Neural progenitor cell (in vitro differentiated cells): ENCODE results near the gene DDAH2. TPM values are rescaled to one million over a fixed set of nuclear protein-coding genes. Genes with fewer than 3 reads are reported as not detected.

Experiments
- DNase-seq: peaks from one replicate; pipeline ENCODE4 v3.0.0-alpha.2; 2016; ENCODE audit warnings: low spot score
- H2AFZ ChIP-seq: fragments of 200-600 bp; sonication (generic); replicated peaks from 2 replicates; pipeline ENCODE4 v1.6.1; 2016; ENCODE audit warnings: antibody characterized with exemption
- H3F3A ChIP-seq: fragments of 200-600 bp; sonication (generic); 2 replicates; pipeline ENCODE4 v1.6.1; 2016; ENCODE audit warnings: antibody characterized with exemption, low read depth
- H3K27ac ChIP-seq: fragments of 200-600 bp; sonication (generic); 2 replicates; pipeline ENCODE4 v1.5.1; 2016; ENCODE audit warnings: mild to moderate bottlenecking
- H3K27me3 ChIP-seq: fragments of 200-600 bp; sonication (generic); 2 replicates; pipeline ENCODE4 v1.6.1; 2016; ENCODE audit warnings: mild to moderate bottlenecking, moderate library complexity
- H3K36me3 ChIP-seq: fragments of 200-600 bp; sonication (generic); 2 replicates; pipeline ENCODE4 v1.5.1; 2016
- H3K4me1 ChIP-seq: fragments of 200-600 bp; sonication (generic); 2 replicates; pipeline ENCODE4 v1.6.1; 2016; ENCODE audit warnings: mixed run types
- H3K4me2 ChIP-seq: fragments of 200-600 bp; sonication (generic); 2 replicates; pipeline ENCODE4 v1.6.1; 2016
- H3K4me3 ChIP-seq: fragments of 200-600 bp; sonication (generic); 2 replicates; pipeline ENCODE4 v1.5.1; 2016
- H3K79me2 ChIP-seq: fragments of 200-600 bp; sonication (generic); 2 replicates; pipeline ENCODE4 v1.6.1; 2016; ENCODE audit warnings: low read depth
- H3K9ac ChIP-seq: fragments of 200-600 bp; sonication (generic); 2 replicates; pipeline ENCODE4 v1.6.1; 2016
- H3K9me3 ChIP-seq: fragments of 200-600 bp; sonication (generic); 2 replicates; pipeline ENCODE4 v1.5.1; 2016; ENCODE audit warnings: low read depth
- H4K20me1 ChIP-seq: fragments of 200-600 bp; sonication (generic); 2 replicates; pipeline ENCODE4 v1.6.1; 2016; ENCODE audit warnings: low read depth
- H3K27ac Mint-ChIP-seq: 3 replicates; pipeline ENCODE4 v1.8.0; 2021; ENCODE audit warnings: mixed read lengths
- H3K27me3 Mint-ChIP-seq: 2 replicates; pipeline ENCODE4 v1.8.0; 2022; ENCODE audit warnings: low read depth, mild to moderate bottlenecking, inconsistent platforms, moderate library complexity, mixed read lengths; ENCODE audit not compliant: insufficient read depth
- H3K36me3 Mint-ChIP-seq: 3 replicates; pipeline ENCODE4 v1.8.0; 2021; ENCODE audit warnings: mixed read lengths
- H3K4me1 Mint-ChIP-seq: 3 replicates; pipeline ENCODE4 v1.8.0; 2021; ENCODE audit warnings: mixed read lengths
- H3K4me3 Mint-ChIP-seq: 3 replicates; pipeline ENCODE4 v1.8.0; 2021; ENCODE audit warnings: mild to moderate bottlenecking, moderate library complexity, mixed read lengths
- H3K9me3 Mint-ChIP-seq: 3 replicates; pipeline ENCODE4 v1.8.0; 2020; ENCODE audit warnings: mixed read lengths
- EZH2 ChIP-seq: fragments of 200-600 bp; sonication (generic); IDR thresholded peaks from 2 replicates; pipeline ENCODE4 v1.6.1; 2017; ENCODE audit warnings: antibody characterized with exemption, mild to moderate bottlenecking, moderate library complexity
- EZH2phosphoT487 ChIP-seq: fragments of 200-600 bp; sonication (generic); IDR thresholded peaks from 2 replicates; pipeline ENCODE4 v1.6.1; 2017; ENCODE audit warnings: antibody characterized with exemption
- total RNA-seq: library from RNA; depleted of rRNA; stranded (reverse); fragments of >200 nt; gene quantifications from 2 replicates; pipeline ENCODE4 v1.2.3, GENCODE V29; 2015; ENCODE audit warnings: low replicate concordance
- TF ChIP-seq, protein P1 (sequence below): fragments of 200-600 bp; sonication (generic); IDR thresholded peaks from 2 replicates; pipeline ENCODE4 v1.5.1; 2017; ENCODE audit warnings: antibody characterized with exemption, mild to moderate bottlenecking

Gene DDAH2
- total RNA-seq, 1 donor from 2014 or later = 94.3 TPM

GRCh38 chr6:31736021-31736767 is 7.1 kb upstream of the DDAH2 start, which contains the start of gene CLIC1:
CLIC1 (minus strand) TSS chr6:31736530; CDS start chr6:31736300, 230 bp downstream.
- Histone ChIP-seq H3K36me3 (peaks cover 5% of the 10 kb centered on the region), H3K9me3 (no peaks in the 10 kb centered on the region), H3K4me1 (peaks cover 43% of the 10 kb centered on the region), H3K27me3 (no peaks in the 10 kb centered on the region), H3K79me2 (peaks cover 47% of the 10 kb centered on the region), H4K20me1 (peaks cover 15% of the 10 kb centered on the region), H3K9ac (peak within 1 kb of the TSS; percentile 67), H3K4me3 (peak within 1 kb of the TSS; percentile 92), H2AFZ (peak within 1 kb of the TSS; percentile 1), H3F3A (peaks cover 71% of the 10 kb centered on the region), H3K27ac (peak within 1 kb of the TSS; percentile 85), H3K4me2 (peak within 1 kb of the TSS; percentile 99)
- H3K27ac Mint-ChIP-seq = peak within 1 kb of the TSS; percentile 100
- H3K9me3 Mint-ChIP-seq = no peaks in the 10 kb centered on the region
- peaks cover 17% of the 10 kb centered on the region for H3K36me3 Mint-ChIP-seq
- peaks cover 2% of the 10 kb centered on the region for H3K27me3 Mint-ChIP-seq
- H3K4me3 Mint-ChIP-seq = peak within 1 kb of the TSS; percentile 94
- H3K4me1 Mint-ChIP-seq = peaks cover 68% of the 10 kb centered on the region
- TF ChIP-seq EZH2 (no peak), EZH2phosphoT487 (no peak)
- TF ChIP-seq, protein P1, sequence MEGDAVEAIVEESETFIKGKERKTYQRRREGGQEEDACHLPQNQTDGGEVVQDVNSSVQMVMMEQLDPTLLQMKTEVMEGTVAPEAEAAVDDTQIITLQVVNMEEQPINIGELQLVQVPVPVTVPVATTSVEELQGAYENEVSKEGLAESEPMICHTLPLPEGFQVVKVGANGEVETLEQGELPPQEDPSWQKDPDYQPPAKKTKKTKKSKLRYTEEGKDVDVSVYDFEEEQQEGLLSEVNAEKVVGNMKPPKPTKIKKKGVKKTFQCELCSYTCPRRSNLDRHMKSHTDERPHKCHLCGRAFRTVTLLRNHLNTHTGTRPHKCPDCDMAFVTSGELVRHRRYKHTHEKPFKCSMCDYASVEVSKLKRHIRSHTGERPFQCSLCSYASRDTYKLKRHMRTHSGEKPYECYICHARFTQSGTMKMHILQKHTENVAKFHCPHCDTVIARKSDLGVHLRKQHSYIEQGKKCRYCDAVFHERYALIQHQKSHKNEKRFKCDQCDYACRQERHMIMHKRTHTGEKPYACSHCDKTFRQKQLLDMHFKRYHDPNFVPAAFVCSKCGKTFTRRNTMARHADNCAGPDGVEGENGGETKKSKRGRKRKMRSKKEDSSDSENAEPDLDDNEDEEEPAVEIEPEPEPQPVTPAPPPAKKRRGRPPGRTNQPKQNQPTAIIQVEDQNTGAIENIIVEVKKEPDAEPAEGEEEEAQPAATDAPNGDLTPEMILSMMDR = no peak
- DNase-seq = peak; percentile 88

DNA sequence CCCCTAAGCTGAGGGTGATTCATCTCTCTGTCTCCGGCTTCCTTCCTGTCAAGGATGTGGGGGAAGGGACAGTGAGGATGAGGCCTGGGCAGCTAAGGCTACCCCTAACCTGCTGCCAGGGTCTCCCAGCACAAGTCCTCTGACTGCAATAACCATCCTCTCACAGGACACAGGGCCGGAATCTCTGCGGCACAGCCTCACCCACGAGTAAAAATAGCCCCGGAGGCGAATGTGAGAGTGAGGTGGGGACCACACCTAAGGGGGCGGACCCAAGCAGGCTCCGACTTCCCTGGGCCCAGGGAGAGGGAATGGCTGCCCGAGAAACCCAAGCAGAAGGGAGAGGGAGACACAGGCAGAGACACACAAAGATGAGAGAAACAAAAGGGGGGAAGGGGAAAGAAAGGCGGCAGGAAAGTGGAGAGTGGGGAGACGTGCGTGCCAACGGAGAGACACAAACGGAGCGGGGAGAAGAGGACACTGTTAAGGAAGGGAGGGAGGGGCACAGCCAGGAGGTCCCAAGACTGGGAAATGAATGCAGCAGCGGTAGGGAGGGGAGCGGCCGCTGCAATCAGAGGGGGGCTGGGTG is 5.8 kb upstream of the DDAH2 start:
- peak; percentile 53 for DNase-seq
- H3K9me3 ChIP-seq = no peaks in the 10 kb centered on the region
- peaks cover 36% of the 10 kb centered on the region for H3K79me2 ChIP-seq
- no peak overlapping the region for H2AFZ ChIP-seq
- H4K20me1 ChIP-seq = peaks cover 21% of the 10 kb centered on the region
- peak overlapping the region; percentile 100 for H3K27ac Mint-ChIP-seq
- no peaks in the 10 kb centered on the region for H3K9me3 Mint-ChIP-seq
- H3K27me3 Mint-ChIP-seq = peaks cover 2% of the 10 kb centered on the region
- peaks cover 71% of the 10 kb centered on the region for H3F3A ChIP-seq
- peak overlapping the region; percentile 99 for H3K4me2 ChIP-seq
- TF ChIP-seq EZH2 = no peak
- TF ChIP-seq EZH2phosphoT487 = no peak
- TF ChIP-seq, protein P1 = no peak
- H3K27ac ChIP-seq = peak overlapping the region; percentile 16
- peaks cover 66% of the 10 kb centered on the region for H3K4me1 Mint-ChIP-seq
- H3K4me3 ChIP-seq = peak overlapping the region; percentile 92
- H3K9ac ChIP-seq = peak overlapping the region; percentile 67
- H3K4me1 ChIP-seq = peaks cover 34% of the 10 kb centered on the region
- H3K4me3 Mint-ChIP-seq = peak overlapping the region; percentile 94
- H3K36me3 Mint-ChIP-seq = peaks cover 21% of the 10 kb centered on the region
- H3K36me3 ChIP-seq = peaks cover 5% of the 10 kb centered on the region
- no peaks in the 10 kb centered on the region for H3K27me3 ChIP-seq

- H3K27ac ChIP-seq = no peak overlapping the region
- peaks cover 61% of the 10 kb centered on the region for H3K4me1 Mint-ChIP-seq
- peaks cover 36% of the 10 kb centered on the region for H3K79me2 ChIP-seq
- peaks cover 75% of the 10 kb centered on the region for H3F3A ChIP-seq
- no peaks in the 10 kb centered on the region for H3K9me3 Mint-ChIP-seq
- peaks cover 21% of the 10 kb centered on the region for H3K36me3 Mint-ChIP-seq
- H3K9me3 ChIP-seq = no peaks in the 10 kb centered on the region
- peaks cover 21% of the 10 kb centered on the region for H4K20me1 ChIP-seq
- DNase-seq = no peak
- H3K4me3 ChIP-seq = peak overlapping the region; percentile 92
- H3K27me3 ChIP-seq = no peaks in the 10 kb centered on the region
- H3K4me1 ChIP-seq = peaks cover 33% of the 10 kb centered on the region
- H3K4me2 ChIP-seq = peak overlapping the region; percentile 99
- no peaks in the 10 kb centered on the region for H3K27me3 Mint-ChIP-seq
- peaks cover 5% of the 10 kb centered on the region for H3K36me3 ChIP-seq
- TF ChIP-seq EZH2phosphoT487 = no peak
- H3K9ac ChIP-seq = no peak overlapping the region
- peak overlapping the region; percentile 94 for H3K4me3 Mint-ChIP-seq
- H3K27ac Mint-ChIP-seq = peak overlapping the region; percentile 75
- no peak overlapping the region for H2AFZ ChIP-seq
Observed at GRCh38 chr6:31734247-31734820, 5.2 kb upstream of the DDAH2 start.
